HUES48 (cell line): Measurements from ENCODE around the gene PCBD1.

Source experiments
- H3K27ac ChIP-seq: one replicate; pipeline ENCODE4 v1.7.0; 2013; ENCODE audit warnings: low read depth, low read length, inconsistent platforms
- H3K27me3 ChIP-seq: 2 replicates; pipeline ENCODE4 v1.6.1; 2013; ENCODE audit warnings: mild to moderate bottlenecking, low read length; ENCODE audit not compliant: control insufficient read depth, insufficient read depth
- H3K36me3 ChIP-seq: 2 replicates; pipeline ENCODE4 v1.6.1; 2013; ENCODE audit warnings: low read length; ENCODE audit not compliant: control insufficient read depth, insufficient read depth
- H3K4me1 ChIP-seq: 2 replicates; pipeline ENCODE4 v1.6.1; 2013; ENCODE audit warnings: mild to moderate bottlenecking, low read length; ENCODE audit not compliant: control insufficient read depth, insufficient read depth
- H3K4me3 ChIP-seq: 2 replicates; pipeline ENCODE4 v1.5.1; 2013; ENCODE audit warnings: mild to moderate bottlenecking, low read depth, low read length
- H3K9ac ChIP-seq: 2 replicates; pipeline ENCODE4 v1.6.1; 2013; ENCODE audit warnings: mild to moderate bottlenecking, low read depth, low read length, moderate library complexity
- H3K9me3 ChIP-seq: 2 replicates; pipeline ENCODE4 v1.6.1; 2013; ENCODE audit warnings: low read length; ENCODE audit not compliant: control insufficient read depth, insufficient read depth

Gene PCBD1

GRCh38 chr10:70898687-70899086, 10.3 kb upstream of the PCBD1 start:
- Histone ChIP-seq H3K9ac (no peak overlapping the region), H3K36me3 (no peaks in the 10 kb centered on the region), H3K4me3 (no peak overlapping the region), H3K9me3 (no peaks in the 10 kb centered on the region; the same call in 1 of the 2 replicates), H3K4me1 (0 out of 2 replicates have a peak, but pooled peaks cover 3% of the 10 kb centered on the region), H3K27ac (no peak overlapping the region), H3K27me3 (no peaks in the 10 kb centered on the region)

GRCh38 chr10:70896551-70896950, 8.2 kb upstream of the PCBD1 start:
- no peaks in the 10 kb centered on the region; the same call in 1 of the 2 replicates for H3K9me3 ChIP-seq
- no peak overlapping the region for H3K9ac ChIP-seq
- H3K27ac ChIP-seq, result no peak overlapping the region
- H3K36me3 ChIP-seq, result no peaks in the 10 kb centered on the region
- no peak overlapping the region for H3K4me3 ChIP-seq
- peaks cover 16% of the 10 kb centered on the region for H3K4me1 ChIP-seq
- no peaks in the 10 kb centered on the region for H3K27me3 ChIP-seq

GRCh38 chr10:70894416-70894815, 6.1 kb upstream of the PCBD1 start:
- Histone ChIP-seq H3K4me3 (no peak overlapping the region), H3K9ac (no peak overlapping the region), H3K36me3 (no peaks in the 10 kb centered on the region), H3K4me1 (peaks cover 27% of the 10 kb centered on the region), H3K27ac (no peak overlapping the region), H3K27me3 (no peaks in the 10 kb centered on the region), H3K9me3 (no peaks in the 10 kb centered on the region; the same call in 1 of the 2 replicates)

DNA sequence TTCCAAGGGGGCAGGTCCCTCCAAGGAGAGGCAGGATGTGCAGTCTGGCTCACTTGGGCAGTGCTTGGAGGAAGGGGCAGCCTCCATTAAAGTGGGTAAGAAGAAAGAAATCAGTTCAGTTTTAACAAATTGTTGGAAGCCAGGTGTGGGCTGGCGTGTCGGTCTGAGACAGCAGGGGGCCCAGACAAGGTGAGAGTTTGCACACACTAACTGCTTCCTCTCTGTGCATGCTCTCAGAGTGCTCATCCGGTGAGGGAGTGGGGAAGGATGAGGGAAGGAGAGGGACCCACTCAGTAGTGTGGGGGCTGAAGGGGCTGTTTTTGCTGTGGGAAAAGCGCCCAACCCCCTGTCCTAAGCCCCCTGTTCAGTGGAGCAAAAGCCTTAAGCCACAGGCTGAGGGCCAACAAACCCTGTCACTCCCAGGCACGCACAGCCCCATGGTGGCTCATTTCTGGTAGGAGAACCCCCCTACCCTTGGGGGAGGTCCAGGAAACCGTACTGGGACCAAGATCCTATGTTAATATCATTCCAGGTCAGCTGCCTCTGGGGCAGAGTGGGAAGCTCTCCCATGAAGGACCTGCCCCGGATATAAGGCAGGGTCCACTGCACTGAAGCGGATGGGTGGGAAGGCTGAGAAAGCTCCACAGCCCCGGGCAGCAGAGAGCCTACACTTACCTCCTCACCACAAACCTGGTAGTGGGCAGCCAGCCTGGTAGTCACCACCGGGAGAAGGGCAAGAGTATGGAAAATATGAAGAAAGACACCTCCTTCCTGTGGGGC, 5.1 kb upstream of the PCBD1 start:
- no peak overlapping the region for H3K27ac ChIP-seq
- no peaks in the 10 kb centered on the region; the same call in 1 of the 2 replicates for H3K9me3 ChIP-seq
- H3K9ac ChIP-seq, result no peak overlapping the region
- no peaks in the 10 kb centered on the region for H3K27me3 ChIP-seq
- H3K36me3 ChIP-seq, result no peaks in the 10 kb centered on the region
- no peak overlapping the region for H3K4me3 ChIP-seq
- H3K4me1 ChIP-seq, result peaks cover 24% of the 10 kb centered on the region

GRCh38 chr10:70892631-70893030, 4.3 kb upstream of the PCBD1 start:
- peaks cover 24% of the 10 kb centered on the region for H3K4me1 ChIP-seq
- H3K27me3 ChIP-seq, result no peaks in the 10 kb centered on the region
- H3K27ac ChIP-seq, result peak overlapping the region; percentile 43
- no peaks in the 10 kb centered on the region for H3K36me3 ChIP-seq
- no peaks in the 10 kb centered on the region; the same call in 1 of the 2 replicates for H3K9me3 ChIP-seq
- H3K9ac ChIP-seq, result no peak overlapping the region
- H3K4me3 ChIP-seq, result no peak overlapping the region

DNA sequence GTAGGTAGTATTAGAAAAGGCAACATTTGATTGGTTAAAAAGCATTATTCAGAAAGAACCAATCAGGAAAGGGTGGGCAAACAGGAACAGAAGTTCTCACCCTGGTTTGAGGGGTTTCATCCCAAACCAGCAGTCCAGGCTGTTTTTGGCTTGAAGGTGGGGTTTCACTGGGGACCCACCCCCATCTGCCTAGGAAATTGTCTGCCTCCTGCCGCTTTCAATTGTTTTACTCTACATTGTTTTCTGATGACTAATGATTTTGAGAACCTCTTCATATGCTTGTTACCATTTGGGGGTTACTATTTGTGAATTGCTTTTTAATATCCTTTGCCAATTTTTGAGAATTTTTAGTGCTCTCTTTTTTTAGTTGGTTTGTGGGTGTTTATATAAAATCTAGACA, 3.3 kb upstream of the PCBD1 start:
- H3K27me3 ChIP-seq, result no peaks in the 10 kb centered on the region
- H3K4me3 ChIP-seq, result no peak overlapping the region
- no peaks in the 10 kb centered on the region for H3K36me3 ChIP-seq

GRCh38 chr10:70890917-70891431, 2.6 kb upstream of the PCBD1 start:
- no peak overlapping the region for H3K4me3 ChIP-seq
- H3K4me1 ChIP-seq, result peaks cover 34% of the 10 kb centered on the region
- no peaks in the 10 kb centered on the region for H3K36me3 ChIP-seq
- H3K27ac ChIP-seq, result peak overlapping the region; percentile 64
- no peaks in the 10 kb centered on the region for H3K9me3 ChIP-seq
- H3K9ac ChIP-seq, result no peak overlapping the region
- H3K27me3 ChIP-seq, result no peaks in the 10 kb centered on the region

More for the DNA sequence above, 3.3 kb upstream of the PCBD1 start:
- no peaks in the 10 kb centered on the region; the same call in 1 of the 2 replicates for H3K9me3 ChIP-seq
- no peak overlapping the region for H3K9ac ChIP-seq
- H3K27ac ChIP-seq, result peak overlapping the region; percentile 64
- peaks cover 34% of the 10 kb centered on the region for H3K4me1 ChIP-seq

GRCh38 chr10:70889291-70889690, 926 bp upstream of the PCBD1 start:
- Histone ChIP-seq H3K9me3 (no peaks in the 10 kb centered on the region), H3K4me1 (peaks cover 34% of the 10 kb centered on the region), H3K27ac (no peak overlapping the region), H3K36me3 (peaks cover 11% of the 10 kb centered on the region), H3K27me3 (no peaks in the 10 kb centered on the region), H3K9ac (no peak overlapping the region), H3K4me3 (no peak overlapping the region)

GRCh38 chr10:70886921-70887665, 1.3 kb downstream of the PCBD1 start:
- Histone ChIP-seq H3K27ac (peak overlapping the region; percentile 73), H3K4me1 (peaks cover 24% of the 10 kb centered on the region), H3K9me3 (no peaks in the 10 kb centered on the region), H3K27me3 (no peaks in the 10 kb centered on the region), H3K9ac (no peak overlapping the region), H3K4me3 (peak overlapping the region; percentile 91), H3K36me3 (peaks cover 21% of the 10 kb centered on the region)

DNA sequence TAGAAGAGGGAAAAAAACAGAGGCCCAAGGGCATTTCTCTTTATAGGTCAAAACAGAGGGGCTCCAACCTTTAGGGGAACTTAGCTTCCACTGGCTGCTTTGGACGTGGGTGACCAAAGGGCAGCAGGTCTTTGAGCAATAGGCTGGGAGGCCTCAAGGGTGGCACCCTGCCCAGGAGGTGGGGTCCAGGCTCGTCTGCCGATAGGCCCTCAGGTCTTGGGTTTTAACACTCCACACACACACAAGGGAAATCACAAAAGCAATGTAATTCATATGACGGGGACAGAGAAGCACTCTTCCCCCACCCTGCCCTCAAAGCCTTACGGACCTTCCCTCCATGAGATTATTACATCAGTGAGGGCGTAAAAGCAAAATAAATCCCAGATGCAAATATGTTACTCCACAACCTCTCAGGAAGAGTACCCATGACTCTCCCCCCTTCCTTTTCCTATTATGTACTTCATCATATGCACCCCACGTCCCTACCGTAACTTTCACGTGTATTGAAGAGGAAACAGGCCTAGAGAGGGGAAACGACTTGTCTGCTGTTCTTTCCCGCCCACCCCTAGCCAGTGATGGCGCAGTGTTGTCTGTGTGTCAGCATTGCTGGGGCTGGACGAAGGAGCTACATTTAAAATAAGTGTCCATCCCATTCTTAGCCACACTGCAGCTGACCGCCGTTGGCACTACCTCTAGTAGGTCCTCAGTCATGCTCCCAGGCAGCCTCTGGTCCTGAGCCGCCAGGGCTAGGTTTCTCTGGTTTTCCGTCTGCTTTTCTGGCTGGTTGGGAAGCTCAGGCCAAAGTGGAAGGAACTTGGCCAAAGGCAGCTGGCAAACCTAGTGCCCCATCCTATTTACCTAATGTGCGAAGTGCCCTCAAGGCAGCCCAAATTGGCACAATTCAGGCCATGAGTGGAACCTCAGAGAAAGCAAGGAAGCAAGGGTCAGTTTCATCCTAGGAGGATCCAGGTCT, 2.1 kb downstream of the PCBD1 start:
- peaks cover 17% of the 10 kb centered on the region for H3K4me1 ChIP-seq
- no peak overlapping the region for H3K4me3 ChIP-seq
- peaks cover 25% of the 10 kb centered on the region for H3K36me3 ChIP-seq
- no peak overlapping the region for H3K27ac ChIP-seq
- H3K9ac ChIP-seq, result no peak overlapping the region
- no peaks in the 10 kb centered on the region for H3K27me3 ChIP-seq
- no peaks in the 10 kb centered on the region for H3K9me3 ChIP-seq
